Measurements from ENCODE around the gene EHHADH. TPM values are rescaled to one million over a fixed set of nuclear protein-coding genes. Genes with fewer than 3 reads are reported as not detected.

EHHADH gene
- total and polyA plus RNA-seq, 9 of the 15 experiments (the other 6 are each of a cell fraction or from before 2014, with no cell fraction given) = 3.6 to 6.4 (median 5.4) TPM

GRCh38 chr3:185290266-185290665, 36.4 kb upstream of the EHHADH start (continued):
- TF ChIP-seq, protein P1, sequence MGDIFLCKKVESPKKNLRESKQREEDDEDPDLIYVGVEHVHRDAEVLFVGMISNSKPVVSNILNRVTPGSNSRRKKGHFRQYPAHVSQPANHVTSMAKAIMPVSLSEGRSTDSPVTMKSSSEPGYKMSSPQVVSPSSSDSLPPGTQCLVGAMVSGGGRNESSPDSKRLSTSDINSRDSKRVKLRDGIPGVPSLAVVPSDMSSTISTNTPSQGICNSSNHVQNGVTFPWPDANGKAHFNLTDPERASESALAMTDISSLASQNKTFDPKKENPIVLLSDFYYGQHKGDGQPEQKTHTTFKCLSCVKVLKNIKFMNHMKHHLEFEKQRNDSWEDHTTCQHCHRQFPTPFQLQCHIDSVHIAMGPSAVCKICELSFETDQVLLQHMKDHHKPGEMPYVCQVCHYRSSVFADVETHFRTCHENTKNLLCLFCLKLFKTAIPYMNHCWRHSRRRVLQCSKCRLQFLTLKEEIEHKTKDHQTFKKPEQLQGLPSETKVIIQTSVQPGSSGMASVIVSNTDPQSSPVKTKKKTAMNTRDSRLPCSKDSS (IDR thresholded peaks at IDR 0.05; ENCODE audit: low read depth, partially characterized antibody) = no peak
- TF ChIP-seq, protein P2, sequence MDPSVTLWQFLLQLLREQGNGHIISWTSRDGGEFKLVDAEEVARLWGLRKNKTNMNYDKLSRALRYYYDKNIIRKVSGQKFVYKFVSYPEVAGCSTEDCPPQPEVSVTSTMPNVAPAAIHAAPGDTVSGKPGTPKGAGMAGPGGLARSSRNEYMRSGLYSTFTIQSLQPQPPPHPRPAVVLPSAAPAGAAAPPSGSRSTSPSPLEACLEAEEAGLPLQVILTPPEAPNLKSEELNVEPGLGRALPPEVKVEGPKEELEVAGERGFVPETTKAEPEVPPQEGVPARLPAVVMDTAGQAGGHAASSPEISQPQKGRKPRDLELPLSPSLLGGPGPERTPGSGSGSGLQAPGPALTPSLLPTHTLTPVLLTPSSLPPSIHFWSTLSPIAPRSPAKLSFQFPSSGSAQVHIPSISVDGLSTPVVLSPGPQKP (CRISPR knock-in tag; IDR thresholded peaks at IDR 0.05) = no peak
- TF ChIP-seq HMBOX1 (IDR thresholded peaks at IDR 0.05) (no peak), MAFK (IDR thresholded peaks at IDR 0.05; ENCODE audit: low read length) (peak; percentile 15; the same call in 1 of the 2 replicates), ZNF280B (CRISPR knock-in tag; IDR thresholded peaks at IDR 0.05) (no peak), MAFG (tag; conservative IDR thresholded peaks at IDR 0.05) (peak; percentile 68), TSC22D4 (tag; IDR thresholded peaks at IDR 0.05) (no peak), DPF2 (IDR thresholded peaks at IDR 0.05) (peak; percentile 57; the same call in 1 of the 2 replicates), ZNF134 (CRISPR knock-in tag; conservative IDR thresholded peaks at IDR 0.05) (no peak), POLR2AphosphoS2 (IDR thresholded peaks at IDR 0.05; ENCODE audit: low read length) (no peak), SOX6 (IDR thresholded peaks at IDR 0.05) (peak; percentile 66; the same call in 1 of the 2 replicates), HNRNPL (IDR thresholded peaks at IDR 0.05; ENCODE audit: low read depth, low read length) (no peak), TEAD4 (IDR thresholded peaks at IDR 0.05; ENCODE audit: low read length) (0 out of 2 replicates have a peak, but pooled peaks have one; percentile 26), TEAD4 (CRISPR knock-in tag; IDR thresholded peaks at IDR 0.05; ENCODE audit: borderline replicate concordance) (no peak), DMBX1 (CRISPR knock-in tag; IDR thresholded peaks at IDR 0.05; ENCODE audit: borderline replicate concordance) (no peak), CBX3 (IDR thresholded peaks at IDR 0.05; ENCODE audit: borderline replicate concordance in 1 of 2, low read length in 2 of 2) (no peak), ZBTB7A (IDR thresholded peaks at IDR 0.05; ENCODE audit: borderline replicate concordance, control insufficient read depth, low read depth, low read length) (no peak), SRSF7 (optimal IDR thresholded peaks at IDR 0.05; ENCODE audit: low read depth, low read length) (no peak)
- TF ChIP-seq, protein P3, sequence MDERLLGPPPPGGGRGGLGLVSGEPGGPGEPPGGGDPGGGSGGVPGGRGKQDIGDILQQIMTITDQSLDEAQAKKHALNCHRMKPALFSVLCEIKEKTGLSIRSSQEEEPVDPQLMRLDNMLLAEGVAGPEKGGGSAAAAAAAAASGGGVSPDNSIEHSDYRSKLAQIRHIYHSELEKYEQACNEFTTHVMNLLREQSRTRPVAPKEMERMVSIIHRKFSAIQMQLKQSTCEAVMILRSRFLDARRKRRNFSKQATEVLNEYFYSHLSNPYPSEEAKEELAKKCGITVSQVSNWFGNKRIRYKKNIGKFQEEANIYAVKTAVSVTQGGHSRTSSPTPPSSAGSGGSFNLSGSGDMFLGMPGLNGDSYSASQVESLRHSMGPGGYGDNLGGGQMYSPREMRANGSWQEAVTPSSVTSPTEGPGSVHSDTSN (CRISPR knock-in tag; IDR thresholded peaks at IDR 0.05; ENCODE audit: low read depth) = no peak
- TF ChIP-seq, protein P3 (tag; conservative IDR thresholded peaks at IDR 0.05; ENCODE audit: low read depth) = peak; percentile 48; the same call in 1 of the 2 replicates

All from K562 (cell line).